ENCODE results near the gene FLII.

FLII gene

GRCh38 chr17:18254888-18255649 lies 3.5 kb downstream of the FLII start:
- TF ChIP-seq POLR2A (IDR thresholded peaks at IDR 0.05; ENCODE audit: low read depth, low read length): no peak
- no peak for DNase-seq (ENCODE audit: insufficient read length, low spot score)
- no peak for FAIRE-seq

DNA sequence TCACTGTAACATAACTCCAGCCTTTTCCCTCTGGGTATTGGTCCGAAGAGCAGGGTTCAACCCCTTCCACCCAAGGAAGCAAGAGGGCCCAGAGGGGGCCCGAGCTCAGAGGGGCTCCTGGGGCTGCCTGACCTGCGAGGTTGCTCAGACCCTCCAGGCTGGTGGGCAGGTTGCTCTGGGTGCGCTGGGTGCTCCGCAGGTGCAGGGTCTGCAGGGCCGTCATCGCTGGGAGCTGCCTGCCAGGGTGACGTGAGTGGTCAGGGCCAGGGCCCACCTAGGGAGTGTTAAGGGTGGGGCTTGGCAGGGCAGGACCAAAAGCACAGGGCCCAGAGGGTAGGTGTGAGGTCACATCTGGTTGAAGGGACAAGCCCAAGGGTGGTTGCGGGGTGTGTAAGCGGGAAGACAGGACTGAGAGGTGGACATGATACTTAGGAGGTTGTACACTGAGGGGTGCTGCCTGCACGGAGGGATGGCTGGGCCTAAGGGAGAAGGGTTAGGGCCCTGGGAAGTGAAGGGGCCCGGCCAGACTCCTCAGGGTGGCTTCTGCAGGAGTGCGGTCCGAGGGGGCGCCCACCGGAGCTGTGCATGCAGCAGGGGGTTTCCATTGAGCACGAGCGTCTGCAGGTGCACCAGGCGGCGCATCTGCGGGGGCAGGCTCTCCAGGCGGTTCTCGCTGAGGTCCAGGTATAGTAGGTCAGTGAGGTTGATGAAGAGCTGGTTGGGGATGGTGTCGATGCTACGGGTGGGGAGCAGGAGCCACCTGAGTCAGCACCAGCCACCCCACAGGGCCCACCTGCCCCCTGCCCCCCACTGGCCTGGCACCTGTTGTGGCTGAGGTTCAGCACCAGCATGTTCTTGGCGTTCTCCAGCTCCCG lies 4.4 kb downstream of the FLII start:
- no peak for FAIRE-seq
- no peak for TF ChIP-seq POLR2A (IDR thresholded peaks at IDR 0.05; ENCODE audit: low read depth, low read length)

GRCh38 chr17:18253187-18253884 lies 5.2 kb downstream of the FLII start:
- DNase-seq (ENCODE audit: insufficient read length, low spot score): no peak
- no peak for FAIRE-seq
- no peak for TF ChIP-seq POLR2A (IDR thresholded peaks at IDR 0.05; ENCODE audit: low read depth, low read length)

More for the DNA sequence above, 4.4 kb downstream of the FLII start:
- no peak for DNase-seq (ENCODE audit: insufficient read length, low spot score)

GRCh38 chr17:18252160-18252559 lies 6.4 kb downstream of the FLII start:
- FAIRE-seq (no peak), DNase-seq (ENCODE audit: insufficient read length, low spot score) (no peak)
- no peak for TF ChIP-seq POLR2A (IDR thresholded peaks at IDR 0.05; ENCODE audit: low read depth, low read length)

GRCh38 chr17:18251204-18251603 lies 7.3 kb downstream of the FLII start:
- no peak for TF ChIP-seq POLR2A (IDR thresholded peaks at IDR 0.05; ENCODE audit: low read depth, low read length)
- no peak for FAIRE-seq
- no peak for DNase-seq (ENCODE audit: insufficient read length, low spot score)

DNA sequence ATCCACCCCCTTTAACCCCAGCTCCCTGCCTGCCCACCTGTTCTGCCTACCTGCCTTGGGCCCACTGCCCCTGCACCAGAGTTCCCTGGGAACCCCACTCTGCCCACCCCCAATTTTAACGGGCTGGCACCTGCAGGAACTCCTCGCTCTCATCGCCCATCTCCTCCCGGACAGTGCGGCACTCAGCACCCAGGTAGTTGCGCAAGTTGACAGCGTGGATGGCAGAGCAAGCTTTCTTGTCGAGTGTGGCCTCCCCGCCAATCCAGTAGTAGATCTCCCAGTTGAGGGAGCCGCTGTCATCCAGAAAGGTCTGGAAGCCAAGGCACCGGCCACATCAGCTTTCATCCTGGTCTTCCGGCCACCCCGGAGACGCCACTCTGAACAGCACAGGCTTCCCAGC lies 7.8 kb downstream of the FLII start:
- no peak for TF ChIP-seq POLR2A (IDR thresholded peaks at IDR 0.05; ENCODE audit: low read depth, low read length)
- FAIRE-seq: no peak
- no peak for DNase-seq (ENCODE audit: insufficient read length, low spot score)

DNA sequence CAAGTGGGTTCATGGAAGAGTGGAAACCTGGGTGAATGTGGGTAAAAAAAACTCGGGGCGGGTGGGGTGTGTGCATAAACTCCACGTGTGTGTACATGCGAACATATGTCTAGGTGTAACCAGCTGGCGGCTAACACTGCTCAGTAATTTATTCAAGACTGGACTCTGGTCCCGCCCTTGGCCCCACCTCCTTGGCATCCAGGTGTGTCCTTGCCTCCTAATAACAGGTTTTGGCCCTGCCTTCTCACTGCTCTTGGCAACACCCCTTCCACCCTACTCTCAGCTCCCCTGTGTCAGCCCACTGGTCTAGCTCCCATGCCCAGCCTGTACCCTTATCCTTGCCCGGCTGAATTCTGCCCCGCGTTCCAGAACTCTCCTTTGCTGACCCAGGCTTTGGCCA lies 8.3 kb downstream of the FLII start:
- FAIRE-seq (no peak), DNase-seq (ENCODE audit: insufficient read length, low spot score) (no peak)
- TF ChIP-seq POLR2A (IDR thresholded peaks at IDR 0.05; ENCODE audit: low read depth, low read length): no peak

GRCh38 chr17:18248811-18249210 lies 9.7 kb downstream of the FLII start:
- no peak for FAIRE-seq
- no peak for TF ChIP-seq POLR2A (IDR thresholded peaks at IDR 0.05; ENCODE audit: low read depth, low read length)
- no peak for DNase-seq (ENCODE audit: insufficient read length, low spot score)

DNA sequence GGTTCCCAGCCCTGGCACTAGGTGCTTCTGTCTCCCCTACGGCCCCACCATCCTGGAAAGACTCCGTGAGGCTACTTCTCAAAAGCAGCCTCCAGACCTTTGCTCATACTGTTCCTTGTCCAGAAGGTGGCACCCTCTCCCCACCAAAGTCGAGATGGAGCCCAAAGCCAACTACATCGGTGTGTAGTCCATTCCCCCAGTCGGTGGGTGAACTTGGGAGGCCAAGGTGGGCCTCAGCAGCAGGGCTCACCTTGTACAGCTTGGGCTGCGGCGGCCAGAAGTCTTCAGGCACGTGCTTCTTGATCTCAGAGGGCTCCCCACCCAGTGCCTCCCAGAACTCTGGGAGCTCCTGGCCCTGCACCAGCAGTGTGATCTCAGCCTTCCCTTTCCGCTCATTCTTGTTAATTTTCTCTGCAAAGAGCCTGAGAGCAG lies 10.2 kb downstream of the FLII start:
- DNase-seq (ENCODE audit: insufficient read length, low spot score) (peak; percentile 99), FAIRE-seq (no peak)
- TF ChIP-seq POLR2A (IDR thresholded peaks at IDR 0.05; ENCODE audit: low read depth, low read length): no peak

GRCh38 chr17:18247613-18248001 lies 10.9 kb downstream of the FLII start:
- DNase-seq (ENCODE audit: insufficient read length, low spot score): no peak
- TF ChIP-seq POLR2A (IDR thresholded peaks at IDR 0.05; ENCODE audit: low read depth, low read length): no peak
- no peak for FAIRE-seq

GRCh38 chr17:18246880-18247612 lies 11.5 kb downstream of the FLII start:
- FAIRE-seq (no peak), DNase-seq (ENCODE audit: insufficient read length, low spot score) (peak; percentile 83)
- TF ChIP-seq POLR2A (IDR thresholded peaks at IDR 0.05; ENCODE audit: low read depth, low read length): no peak

DNA sequence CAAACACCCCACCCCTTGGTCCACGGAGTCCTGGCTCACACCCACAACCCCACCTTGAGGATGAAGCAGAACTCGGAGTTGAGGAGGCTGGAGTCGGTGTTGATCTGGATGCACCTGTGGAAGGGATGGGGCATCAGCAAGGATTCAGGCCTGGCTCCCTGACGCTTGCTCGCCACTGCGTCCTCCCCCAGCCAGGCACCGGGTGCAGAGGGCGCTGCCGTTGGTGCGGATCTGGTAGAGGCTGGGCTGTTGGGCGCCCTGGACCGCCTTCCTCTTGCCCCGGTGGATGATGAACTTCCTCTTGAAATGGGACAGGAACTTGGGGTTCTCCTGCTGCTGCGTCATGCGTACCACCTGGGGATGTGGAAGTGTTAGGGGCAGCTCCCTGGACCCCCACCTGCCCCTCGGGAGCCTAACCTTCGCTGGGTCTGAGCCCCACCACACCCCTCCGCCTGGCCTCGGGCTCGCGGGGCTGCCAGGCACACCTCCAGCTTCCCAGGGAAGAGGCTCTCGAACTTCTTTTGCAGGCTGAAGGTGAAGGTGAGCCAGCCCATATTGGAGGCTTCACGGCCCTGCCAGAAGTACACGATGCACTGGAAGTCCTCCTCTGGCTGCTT lies 12.3 kb downstream of the FLII start:
- TF ChIP-seq POLR2A (IDR thresholded peaks at IDR 0.05; ENCODE audit: low read depth, low read length): no peak
- DNase-seq (ENCODE audit: insufficient read length, low spot score) (no peak), FAIRE-seq (no peak)
